HG03095 (cell line): ENCODE data around the gene ADORA3.

ENCODE experiments used
- ATAC-seq: cut with Tn5 transposase; IDR thresholded peaks from one replicate; pipeline ENCODE4 v1.9.1; 2021; ENCODE audit warnings: moderate library complexity; ENCODE audit not compliant: unreplicated experiment

The ADORA3 gene

DNA sequence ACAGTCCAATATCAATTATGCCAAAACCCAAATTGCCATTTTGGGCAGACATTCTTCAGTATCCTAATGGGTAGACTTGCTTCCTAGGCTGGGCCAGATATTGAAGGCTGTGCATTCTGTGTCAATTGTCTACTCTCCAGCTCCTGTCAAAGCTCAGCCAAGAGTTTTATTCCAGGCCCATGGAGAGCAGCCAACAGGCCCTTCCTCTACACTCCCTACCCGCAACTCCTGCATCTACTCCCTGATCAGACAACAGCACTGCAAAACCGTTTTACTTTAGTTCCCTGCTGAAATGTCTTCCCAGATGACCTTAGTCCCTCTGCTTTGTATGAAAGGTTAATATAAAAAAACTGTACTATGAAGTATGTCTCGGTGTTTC is 6.6 kb upstream of the ADORA3 start:
- no peak for ATAC-seq

DNA sequence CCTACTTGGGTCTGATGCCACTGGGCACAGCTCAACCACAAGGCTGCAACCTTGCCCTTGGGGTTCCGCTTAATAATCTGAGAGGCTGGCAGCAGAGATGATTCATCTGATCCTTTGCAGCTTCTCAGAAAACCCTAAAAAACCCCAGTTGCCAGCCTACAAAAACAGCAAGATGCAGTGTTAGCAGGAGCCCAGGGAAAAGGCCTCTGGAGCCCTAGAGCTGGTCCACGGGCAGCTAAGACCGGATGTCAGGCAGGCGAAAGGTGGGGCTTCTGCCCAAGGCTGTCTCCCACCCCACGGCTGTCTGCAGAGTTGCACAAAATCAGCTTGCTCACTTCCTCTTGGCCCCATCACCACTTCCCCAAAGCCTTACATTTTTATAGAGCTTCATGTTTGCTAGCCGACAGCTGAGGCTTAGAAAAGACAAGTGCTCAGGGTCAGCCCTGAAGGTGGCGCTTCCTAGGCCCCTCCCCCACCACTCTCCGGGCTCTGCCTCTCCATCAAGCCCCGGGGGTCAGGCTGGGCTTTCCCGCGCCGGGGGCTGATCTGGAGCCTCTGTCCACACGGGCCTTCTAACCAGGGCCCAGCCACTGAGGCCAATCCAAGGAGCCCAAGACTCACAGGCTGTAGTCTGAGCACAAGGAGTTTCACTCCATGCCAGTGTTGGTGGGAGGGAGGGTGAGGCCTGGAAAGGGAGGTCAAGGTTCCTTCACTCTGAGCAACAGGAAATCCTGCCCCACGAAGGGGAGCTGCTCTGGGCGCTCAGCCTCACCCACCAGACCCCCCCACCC is 4.2 kb upstream of the ADORA3 start:
- ATAC-seq = peak; percentile 39

DNA sequence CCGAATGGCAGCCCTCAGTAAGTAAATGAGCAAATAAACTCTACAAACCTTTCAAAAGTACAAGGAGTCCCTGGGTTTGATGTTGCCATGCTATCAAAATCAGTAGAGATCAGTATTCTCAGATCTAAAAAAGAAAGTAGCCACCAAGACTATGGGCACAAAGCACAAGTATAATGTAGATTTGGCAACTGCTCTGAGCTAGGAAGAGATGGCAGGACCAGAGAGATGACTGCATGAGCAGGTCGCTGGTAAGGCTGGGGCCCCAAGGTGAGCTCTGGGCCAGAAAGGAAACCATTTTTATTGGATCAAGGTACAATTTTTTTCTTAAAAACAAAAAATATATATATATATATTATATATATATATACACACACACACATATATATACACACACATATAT is 3.1 kb upstream of the ADORA3 start:
- no peak for ATAC-seq

DNA sequence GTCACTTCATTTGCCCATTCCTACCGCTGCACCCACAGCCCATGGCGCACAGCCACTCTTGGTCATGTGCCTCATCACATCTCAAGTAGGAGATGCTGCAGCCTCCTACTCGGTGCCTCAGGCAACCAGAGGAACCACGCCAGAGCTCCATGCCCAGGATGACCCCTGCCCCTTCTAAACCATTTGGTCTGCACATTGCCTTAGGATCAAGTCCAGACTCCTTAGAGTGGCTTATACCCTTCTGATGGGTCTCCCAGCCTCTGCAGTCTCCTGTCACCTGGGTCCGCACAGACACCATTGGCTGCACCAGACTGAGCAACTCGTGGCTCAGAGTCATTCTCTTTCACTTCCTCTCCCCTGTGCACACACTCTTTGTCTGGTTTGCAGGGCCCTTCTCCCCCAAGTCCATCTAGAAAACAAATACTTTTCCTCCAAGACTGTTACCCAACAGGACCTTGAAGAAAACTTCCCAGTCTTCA is 2.2 kb upstream of the ADORA3 start:
- ATAC-seq = peak; percentile 63

DNA sequence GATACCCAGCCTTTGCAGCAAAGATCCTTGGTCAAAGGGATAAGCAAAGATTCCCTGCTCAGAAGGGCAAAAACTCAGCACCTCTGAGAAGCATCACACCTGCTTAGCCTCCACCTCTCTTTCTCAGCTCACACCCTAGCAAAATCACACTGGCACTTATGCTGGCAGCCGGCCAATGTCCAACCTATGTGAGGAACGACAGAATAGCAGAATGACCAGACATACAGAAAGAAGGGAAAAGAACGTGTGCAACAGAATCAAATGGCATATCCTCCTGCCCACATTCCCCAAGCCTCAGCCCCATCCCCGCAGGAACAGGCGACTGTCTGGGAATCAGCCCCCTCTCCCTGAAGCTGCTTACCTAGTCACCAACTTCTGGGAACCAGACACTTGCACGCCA is 664 bp upstream of the ADORA3 start:
- no peak for ATAC-seq

DNA sequence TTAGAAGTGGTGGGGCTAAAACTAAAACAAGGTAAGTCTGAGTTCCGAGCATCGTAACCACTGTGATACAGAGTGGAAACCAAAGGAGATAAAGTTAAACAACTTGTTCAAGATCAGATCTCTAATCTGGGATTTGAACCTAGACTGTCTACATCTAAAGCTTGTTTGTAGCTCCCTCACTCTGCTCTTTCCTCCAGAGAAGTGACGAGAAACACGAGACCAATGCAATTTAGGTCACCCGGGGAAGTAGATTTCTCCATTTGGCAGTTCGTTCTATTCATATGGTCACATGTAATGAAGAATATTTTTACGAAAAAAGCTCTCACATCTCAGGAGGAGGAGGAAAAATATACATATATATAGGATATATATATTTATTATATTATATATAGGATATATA is 1.8 kb downstream of the ADORA3 start:
- ATAC-seq = no peak

DNA sequence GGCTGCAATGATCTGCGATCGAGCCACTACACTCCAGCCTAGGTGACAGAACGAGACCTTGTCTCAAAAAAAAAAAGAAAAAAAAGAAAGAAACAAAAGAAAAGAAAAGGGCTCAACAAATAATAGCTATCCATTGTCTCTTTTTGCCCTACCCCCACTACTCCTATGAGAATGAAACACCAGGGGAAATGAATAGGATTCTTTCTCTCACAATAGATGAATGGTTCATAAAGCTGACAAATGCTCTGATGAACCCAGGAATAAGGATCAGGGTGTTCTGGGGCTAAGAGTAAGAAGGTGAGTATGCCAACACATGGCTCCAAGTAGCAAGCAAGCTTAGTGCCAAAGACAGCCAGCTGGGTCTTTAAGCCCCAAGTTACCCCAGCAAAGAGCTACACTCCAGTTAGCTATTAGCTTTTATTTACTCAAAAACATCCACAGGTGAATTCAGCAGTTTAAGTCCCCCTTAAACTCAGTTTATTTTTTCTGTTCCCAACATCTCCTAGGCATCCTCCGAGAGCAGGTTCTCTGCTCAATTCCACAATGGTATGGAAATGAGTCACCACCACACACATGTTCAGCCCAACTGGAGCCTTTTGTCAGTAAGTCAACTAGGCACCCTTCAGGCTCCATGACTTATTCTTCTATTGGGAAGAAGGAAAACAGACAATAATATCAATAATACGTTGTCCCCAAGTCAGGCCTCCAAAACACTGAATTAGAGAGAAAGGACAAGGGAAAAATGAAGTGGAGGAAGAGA is 4.2 kb downstream of the ADORA3 start:
- ATAC-seq = no peak

DNA sequence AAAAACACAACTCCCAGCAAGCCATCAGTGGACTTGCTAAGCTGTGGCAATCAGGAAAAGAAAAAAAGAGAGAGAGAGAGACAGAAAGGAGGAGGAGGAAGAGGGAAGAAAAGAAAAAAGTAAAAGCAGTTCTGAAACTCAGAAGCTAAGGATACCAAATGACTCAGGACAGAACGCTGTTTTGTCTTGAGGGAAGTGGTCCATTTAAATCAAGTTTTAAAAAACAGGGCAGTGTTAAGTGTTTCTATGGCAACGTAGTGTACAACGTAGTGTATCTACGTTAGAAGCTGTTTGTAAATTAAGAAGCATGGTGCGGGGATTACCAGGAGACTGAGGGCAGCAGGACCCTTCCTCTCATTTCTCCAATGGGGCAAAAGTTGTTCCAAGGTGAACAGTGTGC is 5.8 kb downstream of the ADORA3 start:
- no peak for ATAC-seq

DNA sequence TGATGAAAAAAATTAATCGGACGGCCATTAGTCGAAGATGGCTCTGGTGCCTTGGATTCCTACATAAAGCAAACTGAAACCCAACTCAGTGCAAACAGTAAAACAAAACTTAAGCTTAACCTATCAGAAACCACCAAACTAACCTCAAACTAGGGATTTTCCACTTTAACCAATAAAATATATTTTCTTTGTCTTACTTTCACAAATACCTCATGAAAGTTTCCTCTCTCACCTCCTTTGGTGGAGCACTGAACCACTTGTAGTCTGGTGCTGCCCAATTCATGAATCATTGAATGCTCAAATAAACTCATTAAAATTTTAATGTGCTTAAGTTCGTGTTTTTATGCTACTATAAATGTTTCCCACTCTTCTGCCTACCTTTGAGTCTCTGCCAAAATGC is 7.0 kb downstream of the ADORA3 start:
- no peak for ATAC-seq

DNA sequence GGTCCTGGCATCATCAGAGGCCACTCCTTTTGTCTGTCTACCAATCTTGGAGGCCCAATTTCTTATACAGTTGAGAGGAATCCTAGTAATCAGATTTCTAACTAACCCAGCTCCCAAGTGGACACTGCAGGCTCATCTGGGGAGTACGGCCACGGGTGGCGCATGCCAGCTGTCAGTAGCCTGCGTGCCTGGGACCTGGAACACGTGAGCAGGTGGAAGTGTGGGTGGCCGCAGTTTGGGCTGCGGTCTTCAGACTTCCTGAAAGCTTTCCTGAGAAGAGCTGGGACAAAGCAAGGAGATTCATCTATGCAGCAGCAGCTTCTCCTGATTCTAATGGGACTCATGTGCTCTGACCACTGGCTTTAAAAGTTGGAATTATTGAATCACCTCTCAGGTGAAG is 12.4 kb downstream of the ADORA3 start:
- no peak for ATAC-seq

DNA sequence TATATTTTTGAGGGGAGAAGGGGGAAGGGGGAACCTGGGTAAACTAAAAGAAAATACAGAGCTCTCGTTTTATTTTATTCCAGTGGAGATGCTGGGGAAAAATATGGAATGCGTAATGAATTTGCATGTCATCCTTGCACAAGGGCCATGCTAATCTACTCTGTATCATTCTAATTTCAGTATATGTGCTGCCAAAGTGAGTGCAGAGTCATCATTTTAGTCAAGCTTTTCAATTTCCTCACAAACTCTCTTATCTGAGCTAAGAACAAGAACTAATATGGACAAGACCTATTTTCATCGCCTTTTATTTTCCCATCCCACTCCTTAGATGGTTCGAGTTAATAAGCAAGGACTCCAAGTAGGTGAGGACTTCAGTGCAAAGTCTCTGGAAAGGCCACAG is 13.2 kb downstream of the ADORA3 start:
- ATAC-seq = no peak

DNA sequence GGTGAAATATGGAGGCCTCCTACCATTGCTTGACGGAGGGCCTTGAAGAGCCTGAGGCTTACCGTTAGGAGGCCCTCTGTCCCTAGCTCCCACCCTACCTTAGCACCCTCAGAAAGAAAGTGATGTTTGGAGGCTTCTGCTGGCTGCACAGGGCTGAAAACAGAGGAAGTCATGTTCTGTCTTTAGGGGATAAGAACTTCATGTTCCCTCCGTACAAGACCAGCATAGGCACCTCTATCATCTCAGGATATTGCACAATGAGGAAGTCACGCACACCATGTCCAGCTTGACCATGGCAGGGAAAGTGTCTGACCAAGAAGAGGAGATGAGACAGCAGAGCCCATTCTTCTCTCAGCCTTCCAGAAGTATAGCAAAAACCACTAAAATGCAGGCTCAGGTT is 13.8 kb downstream of the ADORA3 start:
- ATAC-seq = no peak

DNA sequence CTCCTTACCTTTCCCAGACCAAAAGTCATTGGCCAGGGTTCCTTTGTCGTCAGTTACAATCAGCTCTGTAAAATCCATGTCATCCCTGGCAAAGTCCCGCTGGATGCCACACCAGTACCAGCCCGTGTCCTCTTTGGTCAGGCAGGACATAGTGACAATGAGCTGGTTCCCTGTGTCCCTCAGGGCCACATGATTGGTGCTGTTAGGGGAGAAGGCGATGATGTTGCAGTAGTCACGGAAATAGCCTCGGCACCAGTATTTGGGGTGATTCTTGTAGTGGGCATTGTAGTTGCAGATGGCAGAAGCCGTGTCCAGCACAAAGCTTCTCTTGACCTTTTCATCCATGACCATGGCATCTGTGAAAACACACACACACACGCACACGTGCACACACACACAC is 14.8 kb downstream of the ADORA3 start:
- no peak for ATAC-seq

DNA sequence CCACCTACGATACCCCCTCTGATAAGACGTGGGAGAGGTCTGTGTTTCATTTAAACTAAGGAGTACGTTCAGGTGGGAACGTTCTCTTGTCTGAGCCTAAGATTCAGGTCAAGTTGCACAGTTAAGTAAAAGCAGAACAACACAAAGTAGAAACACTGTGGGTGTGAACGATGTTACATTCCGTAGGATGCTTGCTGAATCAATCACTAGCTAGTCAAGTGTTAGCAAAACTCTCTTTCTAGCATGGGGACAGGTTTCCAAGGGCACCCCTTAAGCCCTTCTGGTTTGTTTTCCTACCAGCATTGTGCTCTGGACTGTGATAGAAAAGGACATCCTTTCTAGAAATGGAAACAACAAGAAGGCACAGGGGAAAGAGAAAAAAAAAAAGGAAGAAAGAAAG is 16.3 kb downstream of the ADORA3 start:
- ATAC-seq = no peak

DNA sequence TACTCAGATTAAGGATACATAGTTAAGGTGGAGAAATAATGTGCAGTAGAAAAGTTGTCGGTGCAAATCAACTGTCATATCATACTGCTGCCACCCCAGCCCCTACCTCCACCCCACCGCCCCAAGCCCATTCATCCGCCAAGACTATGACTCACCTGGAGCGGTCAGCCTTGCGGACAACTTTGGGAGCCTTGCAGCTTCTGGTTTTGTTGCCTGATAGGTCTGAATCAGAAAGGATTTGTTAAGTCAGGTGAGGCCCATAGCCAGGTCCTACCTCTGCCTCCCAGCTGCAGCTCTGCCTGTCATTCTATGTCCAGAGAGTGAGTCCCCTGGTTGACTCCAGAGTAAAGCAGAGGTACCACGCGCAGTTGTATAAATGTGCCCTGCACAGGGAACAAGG is 17.0 kb downstream of the ADORA3 start:
- no peak for ATAC-seq

DNA sequence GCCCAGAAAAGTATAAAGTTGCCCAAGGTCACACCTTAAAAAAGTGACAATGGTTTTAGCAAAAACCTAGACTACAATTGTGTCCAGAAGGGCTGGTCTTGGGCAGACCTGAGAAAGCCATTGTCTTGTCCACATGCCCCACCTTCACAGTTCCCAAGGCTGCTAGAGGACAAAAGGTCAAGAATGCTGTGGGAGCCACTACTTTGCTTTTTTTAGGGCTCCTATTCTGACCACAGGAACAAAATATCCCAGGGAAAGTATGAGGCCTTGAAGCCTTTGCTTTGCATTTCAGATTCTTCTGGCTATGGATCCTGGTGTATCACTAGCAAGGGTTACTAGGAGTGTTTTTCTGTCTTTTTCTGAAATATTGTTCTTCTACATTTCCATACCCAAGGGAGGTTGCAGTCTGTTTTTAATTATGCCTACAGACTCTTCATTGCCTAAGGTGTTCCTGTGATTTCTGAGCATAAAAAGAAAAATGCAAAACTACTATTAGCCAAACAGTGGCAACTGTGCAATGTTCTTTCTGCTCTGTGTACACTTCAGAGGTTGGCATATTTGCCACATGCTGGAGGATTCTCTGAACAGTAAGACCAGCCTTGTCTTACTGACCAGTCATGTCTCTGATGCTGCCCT is 18.9 kb downstream of the ADORA3 start:
- no peak for ATAC-seq

DNA sequence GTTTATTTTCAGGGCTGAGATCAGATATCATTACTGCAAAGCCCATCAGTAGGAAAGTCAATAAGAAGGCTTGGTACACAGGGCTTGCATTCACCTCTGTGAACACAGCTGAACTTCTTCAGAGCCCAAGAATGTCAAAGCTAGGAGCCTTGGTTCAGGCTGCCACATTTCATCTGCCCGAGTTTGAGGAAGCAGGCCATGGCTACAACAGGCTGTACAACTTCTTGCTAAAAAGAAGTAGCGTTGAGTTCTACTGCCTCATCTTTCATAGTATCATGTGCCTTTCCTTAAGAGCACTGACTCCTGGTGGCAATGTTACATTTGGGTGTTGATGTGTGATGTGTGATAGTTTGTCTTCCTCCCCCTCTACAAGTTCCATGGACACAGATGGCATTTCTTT is 19.6 kb downstream of the ADORA3 start:
- ATAC-seq = no peak

DNA sequence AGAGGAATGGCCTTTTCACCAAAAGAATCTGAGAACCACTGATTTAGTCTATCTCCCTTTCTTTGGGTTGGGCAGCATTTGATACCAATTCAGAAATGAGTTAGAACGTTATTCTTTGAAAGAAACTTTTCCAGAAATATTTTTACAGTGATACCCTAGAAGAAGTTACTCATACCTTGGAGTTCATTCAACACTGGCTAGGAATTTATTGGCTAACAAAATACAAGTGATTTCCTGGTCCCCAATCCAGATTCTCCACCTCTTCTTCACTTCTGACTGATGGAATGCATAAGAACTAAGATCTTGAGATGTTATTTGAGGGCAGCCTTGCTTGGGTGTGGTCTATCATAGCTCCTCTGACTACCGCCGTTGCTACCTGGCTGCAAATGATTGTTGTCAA is 20.3 kb downstream of the ADORA3 start:
- ATAC-seq = no peak

DNA sequence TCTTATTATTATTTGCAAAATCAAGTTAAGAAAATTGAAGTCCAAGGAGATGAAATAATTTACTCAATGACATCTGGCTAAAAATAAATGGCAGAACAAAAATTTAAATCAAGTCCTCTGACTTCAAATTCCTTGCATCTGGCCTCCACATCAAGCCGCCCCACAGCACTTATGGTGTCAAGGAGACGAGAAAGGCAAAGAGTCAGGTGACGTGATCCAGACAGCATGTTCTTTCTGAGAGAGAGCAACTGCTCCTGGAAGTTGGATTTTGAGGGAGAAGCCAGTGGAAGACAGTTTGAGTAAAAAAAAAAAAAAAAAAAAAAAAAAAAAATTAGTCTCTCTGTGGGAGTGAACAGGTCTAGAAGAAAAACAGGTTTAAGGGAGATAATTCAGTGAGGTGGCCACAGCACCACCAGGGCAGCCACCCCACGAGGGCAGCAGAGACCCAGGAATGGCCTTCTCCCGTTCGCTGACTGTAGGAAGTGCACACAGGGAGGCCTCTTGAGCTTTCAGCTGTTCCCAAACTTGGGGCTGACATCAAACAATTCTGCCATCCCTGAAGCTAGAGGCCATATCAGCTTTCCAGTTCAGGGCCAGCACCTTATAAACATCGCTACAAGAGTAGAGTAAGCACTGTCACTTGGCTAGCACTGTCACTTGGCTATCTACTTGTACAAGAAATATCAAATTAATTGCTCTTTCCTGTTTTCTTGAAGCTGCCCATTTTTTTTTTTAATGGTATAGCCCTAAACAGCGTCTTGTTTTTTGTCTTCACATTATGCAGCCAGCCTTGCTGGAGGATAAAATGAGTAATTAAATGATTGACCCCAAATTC is 21.8 kb downstream of the ADORA3 start:
- no peak for ATAC-seq

DNA sequence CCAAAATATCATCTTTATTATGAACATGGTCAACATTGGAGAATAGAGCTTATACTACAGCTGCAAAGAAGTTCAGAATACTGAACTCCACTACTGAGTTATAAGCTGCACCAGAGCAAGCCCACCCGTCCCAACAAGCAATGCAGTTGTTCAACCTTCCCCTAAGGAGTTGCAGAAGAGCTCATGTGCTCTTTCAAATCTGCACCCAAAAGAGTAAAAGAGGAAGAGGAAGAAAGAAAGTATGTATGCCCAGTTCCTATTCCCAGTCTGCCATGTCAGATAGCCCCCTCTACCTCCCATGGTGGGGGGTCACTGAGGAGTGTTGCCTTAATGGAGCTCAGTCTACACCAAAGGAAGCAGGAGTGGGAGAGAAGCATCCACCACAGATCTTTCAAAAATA is 22.8 kb downstream of the ADORA3 start:
- no peak for ATAC-seq

DNA sequence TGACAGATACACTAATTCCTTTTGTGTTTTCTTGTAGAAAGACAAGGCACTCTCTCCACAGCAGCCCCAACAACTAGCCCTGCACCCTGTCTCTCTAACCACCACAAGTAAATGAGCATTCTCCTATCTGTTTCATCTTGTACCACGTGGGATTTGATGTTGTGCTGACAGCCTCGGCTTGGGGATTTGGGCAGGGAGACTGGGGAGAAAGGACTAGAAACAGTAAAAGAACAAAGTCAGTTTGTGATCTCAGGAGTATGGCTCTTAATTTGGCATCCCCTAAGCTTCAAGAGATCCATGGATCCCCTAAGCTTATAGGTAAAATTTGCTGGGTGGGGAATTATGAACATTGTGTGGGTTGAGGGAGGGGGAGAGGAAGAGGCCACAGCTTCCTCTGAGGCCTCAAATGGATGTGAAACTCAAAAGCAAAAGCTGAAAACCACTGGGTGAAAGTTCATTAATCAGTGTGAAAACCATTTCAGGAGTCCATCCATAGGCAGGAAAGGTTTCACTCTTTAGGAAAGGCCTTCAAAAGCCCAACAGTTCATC is 26.6 kb downstream of the ADORA3 start:
- peak; percentile 75 for ATAC-seq
